Activated T-helper 17 cell treated with anti-CD3 and anti-CD28 coated beads, Interleukin-2, amount 50 U/mL, for 72 hours (primary cell): ENCODE results near the gene MT1G. TPM values are rescaled to one million over a fixed set of nuclear protein-coding genes. Genes with fewer than 3 reads are reported as not detected.
"Not testable (repeated sequence)": the region's sequence is repeated elsewhere in the genome, so short reads cannot be mapped to it uniquely, and the experiment has no call there.

Experiments used
- ATAC-seq: fragments of 150-1000 bp; cut with Tn5 transposase; replicated peaks from 2 replicates; pipeline ENCODE4 v1.10.0; 2021; ENCODE audit warnings: mild to moderate bottlenecking, moderate library complexity
- H3K27ac Mint-ChIP-seq: one replicate; pipeline ENCODE4 v1.8.0; 2022; ENCODE audit warnings: mixed read lengths
- H3K27me3 Mint-ChIP-seq: one replicate; pipeline ENCODE4 v1.8.0; 2022; ENCODE audit warnings: mixed read lengths
- H3K36me3 Mint-ChIP-seq: one replicate; pipeline ENCODE4 v1.8.0; 2022; ENCODE audit warnings: low read depth, mild to moderate bottlenecking, mixed read lengths
- H3K4me1 Mint-ChIP-seq: one replicate; pipeline ENCODE4 v1.8.0; 2022; ENCODE audit warnings: mixed read lengths
- H3K4me3 Mint-ChIP-seq: one replicate; pipeline ENCODE4 v1.8.0; 2022; ENCODE audit warnings: mild to moderate bottlenecking, mixed read lengths
- H3K9me3 Mint-ChIP-seq: one replicate; pipeline ENCODE4 v1.8.0; 2022; ENCODE audit warnings: mixed read lengths
- total RNA-seq, 2 donors: library from RNA; stranded (reverse); gene quantifications; one replicate each; pipeline ENCODE4 v1.2.3, GENCODE V29; 2022

MT1G gene
- total RNA-seq = not detected

GRCh38 chr16:56667581-56668571, at the start of gene MT1G:
MT1G (minus strand) TSS chr16:56668065; CDS start chr16:56667993, 72 bp downstream.
- H3K27ac Mint-ChIP-seq = no peak within 1 kb of the TSS
- H3K4me3 Mint-ChIP-seq = peak within 1 kb of the TSS; percentile 20
- peaks cover 28% of the 10 kb centered on the region for H3K36me3 Mint-ChIP-seq
- ATAC-seq = no peak
- no peaks in the 10 kb centered on the region for H3K9me3 Mint-ChIP-seq
- H3K27me3 Mint-ChIP-seq = peaks cover 40% of the 10 kb centered on the region
- H3K4me1 Mint-ChIP-seq = peaks cover 14% of the 10 kb centered on the region

GRCh38 chr16:56717532-56717931, 49.7 kb upstream of the MT1G start:
- H3K9me3 Mint-ChIP-seq = not testable (repeated sequence)

GRCh38 chr16:56716761-56717160, 48.9 kb upstream of the MT1G start:
- Mint-ChIP-seq H3K4me1 (no peaks in the 10 kb centered on the region), H3K27me3 (peaks cover 4% of the 10 kb centered on the region), H3K36me3 (no peaks in the 10 kb centered on the region), H3K9me3 (no peaks in the 10 kb centered on the region), H3K27ac (no peak overlapping the region), H3K4me3 (no peak overlapping the region)
- no peak for ATAC-seq

More at GRCh38 chr16:56717532-56717931, 49.7 kb upstream of the MT1G start:
- H3K27me3 Mint-ChIP-seq, H3K36me3 Mint-ChIP-seq, H3K27ac Mint-ChIP-seq, H3K4me3 Mint-ChIP-seq, ATAC-seq, H3K4me1 Mint-ChIP-seq: not testable (repeated sequence)

- H3K9me3 Mint-ChIP-seq = no peaks in the 10 kb centered on the region
- H3K27ac Mint-ChIP-seq = no peak overlapping the region
- no peaks in the 10 kb centered on the region for H3K36me3 Mint-ChIP-seq
- no peak for ATAC-seq
- no peaks in the 10 kb centered on the region for H3K4me1 Mint-ChIP-seq
- H3K4me3 Mint-ChIP-seq = no peak overlapping the region
- no peaks in the 10 kb centered on the region for H3K27me3 Mint-ChIP-seq
These were observed 47.3 kb upstream of the MT1G start for GRCh38 chr16:56715126-56715525.

- H3K9me3 Mint-ChIP-seq = no peaks in the 10 kb centered on the region
- no peaks in the 10 kb centered on the region for H3K27me3 Mint-ChIP-seq
- H3K36me3 Mint-ChIP-seq = no peaks in the 10 kb centered on the region
- no peak for ATAC-seq
- peaks cover 5% of the 10 kb centered on the region for H3K4me1 Mint-ChIP-seq
- no peak overlapping the region for H3K27ac Mint-ChIP-seq
- H3K4me3 Mint-ChIP-seq = no peak overlapping the region
These were observed 45.9 kb upstream of the MT1G start for GRCh38 chr16:56713794-56714193.

GRCh38 chr16:56711862-56712261, 44.0 kb upstream of the MT1G start:
- ATAC-seq = no peak
- Mint-ChIP-seq H3K4me3 (no peak overlapping the region), H3K36me3 (no peaks in the 10 kb centered on the region), H3K9me3 (no peaks in the 10 kb centered on the region), H3K27me3 (no peaks in the 10 kb centered on the region), H3K4me1 (peaks cover 7% of the 10 kb centered on the region), H3K27ac (no peak overlapping the region)

GRCh38 chr16:56710181-56710737, 42.4 kb upstream of the MT1G start:
- Mint-ChIP-seq H3K4me1 (peaks cover 7% of the 10 kb centered on the region), H3K4me3 (no peak overlapping the region), H3K27ac (no peak overlapping the region), H3K36me3 (no peaks in the 10 kb centered on the region), H3K27me3 (no peaks in the 10 kb centered on the region), H3K9me3 (no peaks in the 10 kb centered on the region)
- ATAC-seq = no peak

- Mint-ChIP-seq H3K36me3 (no peaks in the 10 kb centered on the region), H3K9me3 (no peaks in the 10 kb centered on the region), H3K4me3 (peak overlapping the region; percentile 39), H3K27ac (peak overlapping the region; percentile 70), H3K4me1 (peaks cover 7% of the 10 kb centered on the region), H3K27me3 (no peaks in the 10 kb centered on the region)
- ATAC-seq = no peak
These were observed 41.7 kb upstream of the MT1G start for GRCh38 chr16:56709443-56710040.

- Mint-ChIP-seq H3K27ac (peak overlapping the region; percentile 70), H3K27me3 (no peaks in the 10 kb centered on the region), H3K36me3 (no peaks in the 10 kb centered on the region), H3K4me1 (peaks cover 7% of the 10 kb centered on the region), H3K4me3 (peak overlapping the region; percentile 39), H3K9me3 (no peaks in the 10 kb centered on the region)
- ATAC-seq = peak; percentile 26
These were observed 40.9 kb upstream of the MT1G start for GRCh38 chr16:56708525-56709442.

- Mint-ChIP-seq H3K27me3 (no peaks in the 10 kb centered on the region), H3K4me1 (no peaks in the 10 kb centered on the region), H3K9me3 (no peaks in the 10 kb centered on the region), H3K36me3 (no peaks in the 10 kb centered on the region), H3K4me3 (no peak overlapping the region), H3K27ac (no peak overlapping the region)
- no peak for ATAC-seq
These were observed 35.0 kb upstream of the MT1G start for GRCh38 chr16:56702836-56703235.

- no peak for ATAC-seq
- H3K4me1 Mint-ChIP-seq = no peaks in the 10 kb centered on the region
- no peaks in the 10 kb centered on the region for H3K9me3 Mint-ChIP-seq
- H3K4me3 Mint-ChIP-seq = peak overlapping the region; percentile 21
- H3K27me3 Mint-ChIP-seq = no peaks in the 10 kb centered on the region
- H3K36me3 Mint-ChIP-seq = no peaks in the 10 kb centered on the region
- H3K27ac Mint-ChIP-seq = peak overlapping the region; percentile 67
These were observed 33.7 kb upstream of the MT1G start for GRCh38 chr16:56701534-56701933.

- ATAC-seq = no peak
- Mint-ChIP-seq H3K9me3 (no peaks in the 10 kb centered on the region), H3K4me3 (no peak overlapping the region), H3K36me3 (no peaks in the 10 kb centered on the region), H3K4me1 (no peaks in the 10 kb centered on the region), H3K27ac (no peak overlapping the region), H3K27me3 (no peaks in the 10 kb centered on the region)
These were observed 32.8 kb upstream of the MT1G start for GRCh38 chr16:56700631-56701030.

- ATAC-seq = no peak
- no peak overlapping the region for H3K4me3 Mint-ChIP-seq
- H3K36me3 Mint-ChIP-seq = no peaks in the 10 kb centered on the region
- no peaks in the 10 kb centered on the region for H3K9me3 Mint-ChIP-seq
- no peak overlapping the region for H3K27ac Mint-ChIP-seq
- no peaks in the 10 kb centered on the region for H3K4me1 Mint-ChIP-seq
- no peaks in the 10 kb centered on the region for H3K27me3 Mint-ChIP-seq
These were observed 32.3 kb upstream of the MT1G start for GRCh38 chr16:56700195-56700594.
